Activated naive CD8-positive, alpha-beta T cell treated with anti-CD3 and anti-CD28 coated beads, Interleukin-2, amount 50 U/mL, for 24 hours (primary cell): ENCODE measurements around the gene TMF1.

Experiments
- ATAC-seq: fragments of 150-1000 bp; cut with Tn5 transposase; one replicate; pipeline ENCODE4 v1.10.0; 2021
- DNase-seq: peaks from one replicate; pipeline ENCODE4 v3.0.0; 2021
- H3K27ac Mint-ChIP-seq: one replicate; pipeline ENCODE4 v1.8.0; 2021; ENCODE audit warnings: mild to moderate bottlenecking, mixed read lengths
- H3K27me3 Mint-ChIP-seq: one replicate; pipeline ENCODE4 v1.8.0; 2021; ENCODE audit warnings: mixed read lengths
- H3K36me3 Mint-ChIP-seq: one replicate; pipeline ENCODE4 v1.8.0; 2021; ENCODE audit warnings: low read depth, mixed read lengths
- H3K4me1 Mint-ChIP-seq: one replicate; pipeline ENCODE4 v1.8.0; 2021; ENCODE audit warnings: mixed read lengths
- H3K4me3 Mint-ChIP-seq: one replicate; pipeline ENCODE4 v1.8.0; 2021; ENCODE audit warnings: mild to moderate bottlenecking, moderate library complexity, mixed read lengths
- H3K9me3 Mint-ChIP-seq: one replicate; pipeline ENCODE4 v1.8.0; 2021; ENCODE audit warnings: mixed read lengths

TMF1 gene

GRCh38 chr3:69058180-69058946 is 6.2 kb upstream of the TMF1 start:
- ATAC-seq (no peak), DNase-seq (no peak)
- Mint-ChIP-seq H3K9me3 (peaks cover 4% of the 10 kb centered on the region), H3K4me1 (peaks cover 31% of the 10 kb centered on the region), H3K4me3 (no peak overlapping the region), H3K27me3 (no peaks in the 10 kb centered on the region), H3K27ac (peak overlapping the region; percentile 78), H3K36me3 (peaks cover 63% of the 10 kb centered on the region)

GRCh38 chr3:69052472-69052898 is 352 bp upstream of the TMF1 start:
- Mint-ChIP-seq H3K4me3 (peak overlapping the region; percentile 98), H3K27ac (peak overlapping the region; percentile 95), H3K36me3 (peaks cover 32% of the 10 kb centered on the region), H3K27me3 (peaks cover 2% of the 10 kb centered on the region), H3K4me1 (peaks cover 39% of the 10 kb centered on the region), H3K9me3 (no peaks in the 10 kb centered on the region)
- ATAC-seq = no peak
- no peak for DNase-seq

GRCh38 chr3:69048990-69049389 is 3.1 kb downstream of the TMF1 start:
- no peak for DNase-seq
- H3K36me3 Mint-ChIP-seq = peaks cover 36% of the 10 kb centered on the region
- peaks cover 2% of the 10 kb centered on the region for H3K27me3 Mint-ChIP-seq
- no peaks in the 10 kb centered on the region for H3K9me3 Mint-ChIP-seq
- no peak for ATAC-seq
- H3K27ac Mint-ChIP-seq = no peak overlapping the region
- peaks cover 46% of the 10 kb centered on the region for H3K4me1 Mint-ChIP-seq
- H3K4me3 Mint-ChIP-seq = no peak overlapping the region

GRCh38 chr3:69044608-69045007 is 7.5 kb downstream of the TMF1 start:
- DNase-seq (no peak), ATAC-seq (no peak)
- H3K4me3 Mint-ChIP-seq = no peak overlapping the region
- peaks cover 43% of the 10 kb centered on the region for H3K36me3 Mint-ChIP-seq
- H3K27me3 Mint-ChIP-seq = no peaks in the 10 kb centered on the region
- H3K27ac Mint-ChIP-seq = no peak overlapping the region
- peaks cover 24% of the 10 kb centered on the region for H3K4me1 Mint-ChIP-seq
- H3K9me3 Mint-ChIP-seq = no peaks in the 10 kb centered on the region

- H3K27ac Mint-ChIP-seq = peak overlapping the region; percentile 46
- no peak for DNase-seq
Measured at GRCh38 chr3:69033470-69033869, 18.7 kb downstream of the TMF1 start.

GRCh38 chr3:69032737-69033136 is 19.4 kb downstream of the TMF1 start:
- Mint-ChIP-seq H3K9me3 (no peaks in the 10 kb centered on the region), H3K4me3 (no peak overlapping the region), H3K4me1 (peaks cover 16% of the 10 kb centered on the region), H3K36me3 (peaks cover 56% of the 10 kb centered on the region), H3K27me3 (no peaks in the 10 kb centered on the region), H3K27ac (peak overlapping the region; percentile 50)
- DNase-seq (no peak), ATAC-seq (no peak)

More at GRCh38 chr3:69033470-69033869, 18.7 kb downstream of the TMF1 start:
- no peaks in the 10 kb centered on the region for H3K9me3 Mint-ChIP-seq
- H3K4me3 Mint-ChIP-seq = no peak overlapping the region
- H3K27me3 Mint-ChIP-seq = no peaks in the 10 kb centered on the region
- H3K36me3 Mint-ChIP-seq = peaks cover 57% of the 10 kb centered on the region
- no peak for ATAC-seq
- peaks cover 16% of the 10 kb centered on the region for H3K4me1 Mint-ChIP-seq

- no peak for DNase-seq
- Mint-ChIP-seq H3K27ac (no peak overlapping the region), H3K4me1 (peaks cover 16% of the 10 kb centered on the region)
Measured at GRCh38 chr3:69032142-69032541, 20.0 kb downstream of the TMF1 start.

GRCh38 chr3:69031635-69032034 is 20.5 kb downstream of the TMF1 start:
- ATAC-seq = no peak
- Mint-ChIP-seq H3K4me3 (no peak overlapping the region), H3K9me3 (no peaks in the 10 kb centered on the region), H3K4me1 (peaks cover 16% of the 10 kb centered on the region), H3K27me3 (no peaks in the 10 kb centered on the region), H3K27ac (no peak overlapping the region), H3K36me3 (peaks cover 62% of the 10 kb centered on the region)
- no peak for DNase-seq

More at GRCh38 chr3:69032142-69032541, 20.0 kb downstream of the TMF1 start:
- Mint-ChIP-seq H3K4me3 (no peak overlapping the region), H3K36me3 (peaks cover 61% of the 10 kb centered on the region), H3K27me3 (no peaks in the 10 kb centered on the region), H3K9me3 (no peaks in the 10 kb centered on the region)
- no peak for ATAC-seq

GRCh38 chr3:69020857-69021256 is 31.3 kb downstream of the TMF1 start:
- no peak for ATAC-seq
- peaks cover 3% of the 10 kb centered on the region for H3K4me1 Mint-ChIP-seq
- H3K36me3 Mint-ChIP-seq = peaks cover 26% of the 10 kb centered on the region
- no peak overlapping the region for H3K27ac Mint-ChIP-seq
- no peaks in the 10 kb centered on the region for H3K9me3 Mint-ChIP-seq
- no peak for DNase-seq
- H3K4me3 Mint-ChIP-seq = no peak overlapping the region
- H3K27me3 Mint-ChIP-seq = no peaks in the 10 kb centered on the region

GRCh38 chr3:69020424-69020823 is 31.7 kb downstream of the TMF1 start:
- no peak for ATAC-seq
- Mint-ChIP-seq H3K27me3 (no peaks in the 10 kb centered on the region), H3K4me1 (peaks cover 3% of the 10 kb centered on the region), H3K36me3 (peaks cover 22% of the 10 kb centered on the region), H3K27ac (no peak overlapping the region), H3K4me3 (no peak overlapping the region), H3K9me3 (no peaks in the 10 kb centered on the region)
- no peak for DNase-seq

GRCh38 chr3:69016901-69017300 is 35.2 kb downstream of the TMF1 start:
- ATAC-seq (no peak), DNase-seq (no peak)
- no peaks in the 10 kb centered on the region for H3K9me3 Mint-ChIP-seq
- H3K27ac Mint-ChIP-seq = no peak overlapping the region
- peaks cover 11% of the 10 kb centered on the region for H3K36me3 Mint-ChIP-seq
- H3K4me3 Mint-ChIP-seq = no peak overlapping the region
- peaks cover 26% of the 10 kb centered on the region for H3K4me1 Mint-ChIP-seq
- H3K27me3 Mint-ChIP-seq = no peaks in the 10 kb centered on the region

GRCh38 chr3:69016102-69016501 is 36.0 kb downstream of the TMF1 start:
- Mint-ChIP-seq H3K36me3 (peaks cover 10% of the 10 kb centered on the region), H3K4me3 (no peak overlapping the region), H3K4me1 (peaks cover 28% of the 10 kb centered on the region), H3K27me3 (no peaks in the 10 kb centered on the region), H3K9me3 (no peaks in the 10 kb centered on the region), H3K27ac (no peak overlapping the region)
- DNase-seq (no peak), ATAC-seq (no peak)

- no peaks in the 10 kb centered on the region for H3K27me3 Mint-ChIP-seq
- peaks cover 25% of the 10 kb centered on the region for H3K4me1 Mint-ChIP-seq
- H3K27ac Mint-ChIP-seq = peak overlapping the region; percentile 84
- H3K9me3 Mint-ChIP-seq = no peaks in the 10 kb centered on the region
- peak overlapping the region; percentile 81 for H3K4me3 Mint-ChIP-seq
- DNase-seq (no peak), ATAC-seq (no peak)
- H3K36me3 Mint-ChIP-seq = peaks cover 7% of the 10 kb centered on the region
Measured at GRCh38 chr3:69014022-69014580, 38.0 kb downstream of the TMF1 start.

GRCh38 chr3:69013253-69014021 is 38.7 kb downstream of the TMF1 start, which contains the start of gene EOGT:
TSS of gene EOGT (minus strand) at chr3:69013684. CDS start at chr3:69009846, 3,838 bp downstream.
- peak within 1 kb of the TSS; percentile 81 for H3K4me3 Mint-ChIP-seq
- H3K27ac Mint-ChIP-seq = peak within 1 kb of the TSS; percentile 84
- no peaks in the 10 kb centered on the region for H3K9me3 Mint-ChIP-seq
- no peaks in the 10 kb centered on the region for H3K27me3 Mint-ChIP-seq
- H3K4me1 Mint-ChIP-seq = peaks cover 25% of the 10 kb centered on the region
- H3K36me3 Mint-ChIP-seq = peaks cover 9% of the 10 kb centered on the region
- peak; percentile 87 for DNase-seq
- peak; percentile 83 for ATAC-seq
